HepG2 (cell line): Measurements from ENCODE around the gene CYP26A1. TPM values are rescaled to one million over a fixed set of nuclear protein-coding genes. Genes with fewer than 3 reads are reported as not detected.

ENCODE experiments used
- ATAC-seq: fragments of 200-7000 bp; cut with Tn5 transposase; 3 replicates; pipeline ENCODE4 v1.9.1; 2020; ENCODE audit warnings: mild to moderate bottlenecking, moderate library complexity
- BruUV-seq: library from RNA; stranded (reverse); fragments of 400-500 nt; replicated peaks from 2 replicates; lab custom pipeline; 2021; lab: Mats Ljungman, UMichigan
- CTCF ChIA-PET: fragments of 300-600 bp; formaldehyde crosslinking; extraction: SDS; loops from one replicate; lab custom pipeline; 2021; ENCODE audit warnings: low total read pairs, inconsistent platforms, low intra/inter-chr PET ratio; lab: Yijun Ruan, JAX
- POLR2A ChIA-PET: fragments of 350-600 bp; sonication (Branson Sonifier 250); formaldehyde crosslinking; loops from one replicate; lab custom pipeline; 2020; ENCODE audit warnings: antibody characterized with exemption, inconsistent platforms; lab: Yijun Ruan, JAX
- DNase-seq: peaks from one replicate; pipeline ENCODE4 v3.0.0-alpha.2; 2015; ENCODE audit warnings: low spot score
- FAIRE-seq: peaks from 3 replicates; lab custom pipeline; 2011; peaks lifted over from hg19 to GRCh38; lab: Jason Lieb, UNC
- H2AFZ ChIP-seq: one replicate; pipeline ENCODE4 v1.6.1; 2011; ENCODE audit warnings: low read length, inconsistent platforms
- H3K27ac ChIP-seq: fragments of 300-600 bp; 3 replicates; pipeline ENCODE4 v1.8.0; 2011; ENCODE audit warnings: mixed run types, mild to moderate bottlenecking, mixed read lengths, low read length, inconsistent platforms; ENCODE audit not compliant: insufficient read depth; ENCODE audit errors: extremely low read length
- H3K27me3 ChIP-seq, 2 experiments: fragments of 200-600 bp in 1 of 2; 2 replicates in 1 of 2; 3 replicates in 1 of 2; pipeline versions ENCODE4 v1.6.0 to v1.8.0; 2011; ENCODE audit warnings: low read length in 2 of 2, mild to moderate bottlenecking in 2 of 2, moderate library complexity in 2 of 2, inconsistent platforms in 1 of 2; ENCODE audit not compliant: insufficient read depth in 2 of 2, control insufficient read depth in 1 of 2
- H3K36me3 ChIP-seq, 2 experiments: fragments of 200-600 bp in 1 of 2; replicated peaks in 1 of 2; 2 replicates in 1 of 2; 3 replicates in 1 of 2; pipeline versions ENCODE4 v1.5.1 to v1.8.0; 2011; ENCODE audit warnings: low read length in 2 of 2, inconsistent platforms in 1 of 2; ENCODE audit not compliant: insufficient read depth in 2 of 2, control insufficient read depth in 1 of 2
- H3K4me1 ChIP-seq: 2 replicates; pipeline ENCODE4 v1.5.1; 2012; ENCODE audit warnings: low read length, inconsistent platforms; ENCODE audit not compliant: insufficient read depth
- H3K4me2 ChIP-seq: 2 replicates; pipeline ENCODE4 v1.6.0; 2011; ENCODE audit warnings: low read depth, low read length, inconsistent platforms
- H3K4me3 ChIP-seq, 3 experiments: fragments of 200-600 bp in 1 of 3; sonication (generic), shearing (Covaris generic) in 1 of 3; replicated peaks in 1 of 3; 2 replicates each; pipeline ENCODE4 v1.5.1; 2011 to 2016; ENCODE audit warnings: low read length in 3 of 3, inconsistent platforms in 2 of 3, low read depth in 2 of 3, mild to moderate bottlenecking in 2 of 3, control low read depth in 1 of 3, mixed read lengths in 1 of 3; ENCODE audit not compliant: insufficient read depth in 1 of 3
- H3K79me2 ChIP-seq: one replicate; pipeline ENCODE4 v1.6.1; 2011; ENCODE audit warnings: low read length, inconsistent platforms; ENCODE audit not compliant: insufficient read depth
- H3K9ac ChIP-seq: 2 replicates; pipeline ENCODE4 v1.6.0; 2011; ENCODE audit warnings: mild to moderate bottlenecking, low read depth, low read length, inconsistent platforms; ENCODE audit not compliant: insufficient read depth
- H3K9me3 ChIP-seq: 2 replicates; pipeline ENCODE4 v1.5.1; 2012; ENCODE audit warnings: mild to moderate bottlenecking, low read length
- H4K20me1 ChIP-seq: 2 replicates; pipeline ENCODE4 v1.6.0; 2011; ENCODE audit warnings: inconsistent platforms, mild to moderate bottlenecking, low read length, moderate library complexity; ENCODE audit not compliant: insufficient read depth
- ATF6 ChIP-seq: sonication (generic); formaldehyde crosslinking; conservative IDR thresholded peaks from 2 replicates; pipeline ENCODE4 v1.4.0; 2020; ENCODE audit warnings: missing genetic modification reagents
- HNRNPH1 ChIP-seq: fragments of 200-400 bp; formaldehyde crosslinking; optimal IDR thresholded peaks from 2 replicates; pipeline ENCODE3; 2017; ENCODE audit warnings: mild to moderate bottlenecking, low read depth, low read length
- NCOA1 ChIP-seq: sonication (generic); formaldehyde crosslinking; IDR thresholded peaks from 2 replicates; pipeline ENCODE4 v1.9.0; 2021; ENCODE audit warnings: missing genetic modification reagents
- NCOA5 ChIP-seq: sonication (generic); formaldehyde crosslinking; IDR thresholded peaks from 2 replicates; pipeline ENCODE4 v1.4.0; 2020; ENCODE audit warnings: missing genetic modification reagents
- NR1H2 ChIP-seq: sonication (generic); formaldehyde crosslinking; IDR thresholded peaks from 2 replicates; pipeline ENCODE4 v1.8.1; 2022; ENCODE audit warnings: low read depth, missing genetic modification reagents, borderline replicate concordance
- PHF8 ChIP-seq: sonication (generic); formaldehyde crosslinking; IDR thresholded peaks from 2 replicates; pipeline ENCODE4 v1.5.0; 2020; ENCODE audit warnings: missing genetic modification reagents
- PRPF4 ChIP-seq: fragments of 200-400 bp; formaldehyde crosslinking; IDR thresholded peaks from 2 replicates; pipeline ENCODE4 v1.6.1; 2016; ENCODE audit warnings: low read length, low read depth; ENCODE audit not compliant: poor library complexity, severe bottlenecking
- RBM22 ChIP-seq: fragments of 200-400 bp; formaldehyde crosslinking; optimal IDR thresholded peaks from 2 replicates; pipeline ENCODE3; 2017; ENCODE audit warnings: mild to moderate bottlenecking, low read length, moderate library complexity
- STAG1 ChIP-seq: sonication (generic); formaldehyde crosslinking; IDR thresholded peaks from 2 replicates; pipeline ENCODE4 v1.4.0; 2020; ENCODE audit warnings: missing genetic modification reagents
- TBP ChIP-seq: sonication (generic); formaldehyde crosslinking; IDR thresholded peaks from 2 replicates; pipeline ENCODE4 v1.5.0; 2020; ENCODE audit warnings: missing genetic modification reagents
- TBX2 ChIP-seq: sonication (generic); formaldehyde crosslinking; IDR thresholded peaks from 2 replicates; pipeline ENCODE4 v1.5.0; 2020; ENCODE audit warnings: missing genetic modification reagents, mild to moderate bottlenecking, borderline replicate concordance
- ZGPAT ChIP-seq: IDR thresholded peaks from 2 replicates; pipeline ENCODE4 v1.6.1; 2016; ENCODE audit warnings: mild to moderate bottlenecking
- ZNF18 ChIP-seq: sonication (generic); formaldehyde crosslinking; IDR thresholded peaks from 2 replicates; pipeline ENCODE4 v1.8.0; 2022; ENCODE audit warnings: mild to moderate bottlenecking, missing genetic modification reagents; ENCODE audit not compliant: insufficient replicate concordance
- ZNF180 ChIP-seq: sonication (generic); formaldehyde crosslinking; IDR thresholded peaks from 2 replicates; pipeline ENCODE4 v1.4.0; 2020; ENCODE audit warnings: low read depth, missing genetic modification reagents, borderline replicate concordance
- ZNF547 ChIP-seq: sonication (generic); formaldehyde crosslinking; IDR thresholded peaks from 2 replicates; pipeline ENCODE4 v1.5.1; 2020; ENCODE audit warnings: mild to moderate bottlenecking, missing genetic modification reagents
- ZNF644 ChIP-seq: IDR thresholded peaks from 2 replicates; pipeline ENCODE4 v1.6.1; 2016; ENCODE audit warnings: low read depth
- ZNF83 ChIP-seq: sonication (generic); formaldehyde crosslinking; IDR thresholded peaks from 2 replicates; pipeline ENCODE4 v1.4.0; 2020; ENCODE audit warnings: missing genetic modification reagents, mild to moderate bottlenecking, borderline replicate concordance
- ZSCAN31 ChIP-seq: sonication (generic); formaldehyde crosslinking; IDR thresholded peaks from 2 replicates; pipeline ENCODE4 v1.5.0; 2020; ENCODE audit warnings: low read depth, mild to moderate bottlenecking, missing genetic modification reagents
- WGBS: methylation state at CpG from one replicate; pipeline ENCODE4 v1.1.6; 2017; ENCODE audit warnings: low lambda C conversion rate; 5-methylcytosine and 5-hydroxymethylcytosine counted together
- in situ Hi-C: cut with HindIII; loops from 2 replicates; pipeline ENCODE4 v1.10.0; 2017; ENCODE audit warnings: low pct_unique_long_range_greater_than_20kb; ENCODE audit not compliant: extremely low pct_ligation_motif_present
- intact Hi-C: fragments of 100-400 bp; cut with micrococcal nuclease; formaldehyde crosslinking; loops from one replicate; pipeline ENCODE4 v1.10.0; 2022; ENCODE audit not compliant: unreplicated experiment
- polyA plus RNA-seq, 8 experiments: library from polyadenylated mRNA; depleted of rRNA in 3 of 8; stranded (reverse) in 7 of 8; unstranded in 1 of 8; fragments of >200 nt; fragmentation: Illumina TruSeq in 4 of 8; extraction: Trizol in 4 of 8; gene quantifications; 2 replicates each; pipeline versions ENCODE4 v1.2.1 to v1.2.3, GENCODE V29; 2011 to 2016; ENCODE audit warnings: low read depth in 4 of 8, missing spikeins in 1 of 8, mixed read lengths in 1 of 8; ENCODE audit not compliant: insufficient read depth in 1 of 8
- total RNA-seq, 5 experiments: library from RNA; depleted of rRNA; stranded (reverse); fragments of >200 nt; fragmentation: Illumina TruSeq; extraction: Trizol; gene quantifications; 2 replicates each; pipeline ENCODE4 v1.2.3, GENCODE V29; 2016; ENCODE audit warnings: low read depth in 1 of 5
- TF ChIP-seq, protein P1 (sequence below): sonication (generic); formaldehyde crosslinking; IDR thresholded peaks from 2 replicates; pipeline ENCODE4 v1.4.0; 2020; ENCODE audit warnings: missing genetic modification reagents

CYP26A1 gene
- total and polyA plus RNA-seq, 2 of the 13 experiments (the other 11 are each of a cell fraction or from before 2014, with no cell fraction given) = 0.15 TPM; not detected in 1

GRCh38 chr10:93126483-93127052, 52.9 kb downstream of the CYP26A1 start:
- Histone ChIP-seq H3K27me3 (0 out of 5 replicates have a peak, but pooled peaks cover 0 to 3% of the 10 kb centered on the region in 2 experiments), H3K36me3 (no peaks in the 10 kb centered on the region), H4K20me1 (no peaks in the 10 kb centered on the region), H3K27ac (no peak overlapping the region), H3K4me1 (no peaks in the 10 kb centered on the region), H3K9me3 (peaks cover 22% of the 10 kb centered on the region), H3K4me3 (no peak overlapping the region), H3K9ac (no peak overlapping the region), H2AFZ (no peak overlapping the region), H3K79me2 (no peaks in the 10 kb centered on the region), H3K4me2 (no peak overlapping the region)
- FAIRE-seq (no peak), DNase-seq (no peak), ATAC-seq (no peak)
- CTCF ChIA-PET = no interaction called here
- POLR2A ChIA-PET = no interaction called here
- intact Hi-C loops = no loop called here
- WGBS = 23% methylated on average over 2 of the region's 2 CpGs
- BruUV-seq = no TSS peak
- in situ Hi-C loops = no loop called here
- no peak for TF ChIP-seq HNRNPH1
- TF ChIP-seq, protein P1, sequence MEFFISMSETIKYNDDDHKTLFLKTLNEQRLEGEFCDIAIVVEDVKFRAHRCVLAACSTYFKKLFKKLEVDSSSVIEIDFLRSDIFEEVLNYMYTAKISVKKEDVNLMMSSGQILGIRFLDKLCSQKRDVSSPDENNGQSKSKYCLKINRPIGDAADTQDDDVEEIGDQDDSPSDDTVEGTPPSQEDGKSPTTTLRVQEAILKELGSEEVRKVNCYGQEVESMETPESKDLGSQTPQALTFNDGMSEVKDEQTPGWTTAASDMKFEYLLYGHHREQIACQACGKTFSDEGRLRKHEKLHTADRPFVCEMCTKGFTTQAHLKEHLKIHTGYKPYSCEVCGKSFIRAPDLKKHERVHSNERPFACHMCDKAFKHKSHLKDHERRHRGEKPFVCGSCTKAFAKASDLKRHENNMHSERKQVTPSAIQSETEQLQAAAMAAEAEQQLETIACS (CRISPR knock-in tag) = no peak
- TF ChIP-seq ZNF180 = no peak
- TF ChIP-seq TBP = no peak
- no peak for TF ChIP-seq NR1H2 (CRISPR knock-in tag)
- no peak for TF ChIP-seq ZNF547 (CRISPR knock-in tag)
- no peak for TF ChIP-seq NCOA5 (CRISPR knock-in tag)
- no peak for TF ChIP-seq ZNF83 (CRISPR knock-in tag)
- no peak for TF ChIP-seq NCOA1 (CRISPR knock-in tag)
- TF ChIP-seq ZGPAT (CRISPR knock-in tag) = no peak
- no peak for TF ChIP-seq RBM22
- 0 out of 2 replicates have a peak, but pooled peaks have one; percentile 9 for TF ChIP-seq STAG1 (CRISPR knock-in tag)
- TF ChIP-seq ZNF18 (CRISPR knock-in tag) = no peak
- no peak for TF ChIP-seq PHF8 (CRISPR knock-in tag)
- TF ChIP-seq TBX2 (CRISPR knock-in tag) = no peak
- TF ChIP-seq ATF6 (CRISPR knock-in tag) = no peak
- no peak for TF ChIP-seq ZNF644 (CRISPR knock-in tag)
- no peak for TF ChIP-seq PRPF4
- no peak for TF ChIP-seq ZSCAN31 (CRISPR knock-in tag)
